Natural killer cell (primary cell): Measurements from ENCODE around the gene SPTLC3. TPM values are rescaled to one million over a fixed set of nuclear protein-coding genes. Genes with fewer than 3 reads are reported as not detected.

ENCODE experiments used
- ATAC-seq, 3 donors: fragments of 150-1000 bp in 2 of 3; fragments of 200-7000 bp in 1 of 3; cut with Tn5 transposase; 1 replicate in 1 of 3; 2 replicates in 2 of 3; pipeline ENCODE4 v1.10.0; 2021; ENCODE audit warnings: mild to moderate bottlenecking in 2 of 3, moderate library complexity in 2 of 3
- DNase-seq, 2 donors: peaks; one replicate each; pipeline versions ENCODE4 v3.0.0 to v3.0.0-alpha.2; 2013 to 2021; ENCODE audit warnings: mixed read lengths in 1 of 2
- H3K27ac ChIP-seq: one replicate; pipeline ENCODE4 v1.5.1; 2013; ENCODE audit warnings: mild to moderate bottlenecking, low read length
- H3K27me3 ChIP-seq: one replicate; pipeline ENCODE4 v1.6.1; 2013; ENCODE audit warnings: low read length; ENCODE audit not compliant: control insufficient read depth, insufficient read depth
- H3K36me3 ChIP-seq: one replicate; pipeline ENCODE4 v1.6.1; 2013; ENCODE audit warnings: low read length; ENCODE audit not compliant: control insufficient read depth, insufficient read depth
- H3K4me1 ChIP-seq: one replicate; pipeline ENCODE4 v1.6.1; 2013; ENCODE audit warnings: low read length; ENCODE audit not compliant: control insufficient read depth, insufficient read depth
- H3K4me3 ChIP-seq: one replicate; pipeline ENCODE4 v1.5.1; 2013; ENCODE audit warnings: low read length
- H3K9me3 ChIP-seq: one replicate; pipeline ENCODE4 v1.6.1; 2013; ENCODE audit warnings: low read length; ENCODE audit not compliant: control insufficient read depth, insufficient read depth
- H3K27ac Mint-ChIP-seq, 2 donors: one replicate each; pipeline ENCODE4 v1.8.0; 2022; ENCODE audit warnings: mild to moderate bottlenecking in 2 of 2, mixed read lengths in 2 of 2, moderate library complexity in 1 of 2
- H3K27me3 Mint-ChIP-seq, 2 donors: one replicate each; pipeline ENCODE4 v1.8.0; 2022; ENCODE audit warnings: low read depth in 2 of 2, mixed read lengths in 2 of 2
- H3K36me3 Mint-ChIP-seq: one replicate; pipeline ENCODE4 v1.8.0; 2022; ENCODE audit warnings: mixed read lengths
- H3K4me1 Mint-ChIP-seq, 2 donors: one replicate each; pipeline ENCODE4 v1.8.0; 2022; ENCODE audit warnings: mixed read lengths in 2 of 2
- H3K4me3 Mint-ChIP-seq: one replicate; pipeline ENCODE4 v1.8.0; 2022; ENCODE audit warnings: mild to moderate bottlenecking, moderate library complexity, mixed read lengths
- H3K9me3 Mint-ChIP-seq, 2 donors: one replicate each; pipeline ENCODE4 v1.8.0; 2022; ENCODE audit warnings: mixed read lengths in 2 of 2
- CTCF ChIP-seq: fragments of 200-600 bp; IDR thresholded peaks from one replicate; pipeline ENCODE4 v1.8.0; 2022; ENCODE audit warnings: antibody characterized with exemption
- WGBS: methylation state at CpG from one replicate; pipeline ENCODE4 v1.1.7; 2013; ENCODE audit warnings: missing lambda C conversion rate; ENCODE audit not compliant: insufficient coverage; 5-methylcytosine and 5-hydroxymethylcytosine counted together
- intact Hi-C: fragments of 100-400 bp; cut with micrococcal nuclease; formaldehyde crosslinking; loops from one replicate; pipeline ENCODE4 v1.14.2; 2022
- total RNA-seq, 4 donors: library from RNA; stranded (reverse); fragments of 120-200 nt in 1 of 4; gene quantifications; one replicate each; pipeline versions ENCODE4 v1.2.3 to v1.2.4, GENCODE V29; 2013 to 2022

SPTLC3 gene
- total RNA-seq, 3 donors from 2014 or later (not counting 1 experiment from before 2014, with no cell fraction given): 1.5 to 4.6 (median 1.9) TPM

GRCh38 chr20:13081877-13082276 lies 73.1 kb downstream of the SPTLC3 start:
- Histone ChIP-seq H3K27ac (no peak overlapping the region), H3K4me1 (no peaks in the 10 kb centered on the region), H3K27me3 (no peaks in the 10 kb centered on the region), H3K36me3 (no peaks in the 10 kb centered on the region), H3K9me3 (no peaks in the 10 kb centered on the region), H3K4me3 (no peak overlapping the region)
- WGBS: 93% methylated on average over 1 of the region's 1 CpG
- ATAC-seq: no peak
- intact Hi-C loops: no loop called here
- Mint-ChIP-seq H3K4me1 (no peaks in the 10 kb centered on the region), H3K27me3 (no peaks in the 10 kb centered on the region), H3K27ac (no peak overlapping the region), H3K9me3 (no peaks in the 10 kb centered on the region), H3K4me3 (no peak overlapping the region), H3K36me3 (no peaks in the 10 kb centered on the region)
- no peak for DNase-seq
- TF ChIP-seq CTCF: no peak

GRCh38 chr20:13082378-13082777 lies 73.6 kb downstream of the SPTLC3 start:
- Histone ChIP-seq H3K4me3 (no peak overlapping the region), H3K27ac (no peak overlapping the region), H3K4me1 (no peaks in the 10 kb centered on the region), H3K36me3 (no peaks in the 10 kb centered on the region), H3K9me3 (no peaks in the 10 kb centered on the region), H3K27me3 (no peaks in the 10 kb centered on the region)
- Mint-ChIP-seq H3K4me3 (no peak overlapping the region), H3K27ac (no peak overlapping the region), H3K9me3 (no peaks in the 10 kb centered on the region), H3K36me3 (no peaks in the 10 kb centered on the region), H3K27me3 (no peaks in the 10 kb centered on the region), H3K4me1 (no peaks in the 10 kb centered on the region)
- TF ChIP-seq CTCF: no peak
- intact Hi-C loops: no loop called here
- DNase-seq: no peak
- no peak for ATAC-seq

- DNase-seq (no peak), ATAC-seq (no peak)
- Mint-ChIP-seq H3K4me1 (no peaks in the 10 kb centered on the region), H3K36me3 (no peaks in the 10 kb centered on the region), H3K27me3 (no peaks in the 10 kb centered on the region), H3K4me3 (no peak overlapping the region), H3K27ac (no peak overlapping the region), H3K9me3 (no peaks in the 10 kb centered on the region)
- H3K4me3 ChIP-seq: no peak overlapping the region
- no peak overlapping the region for H3K27ac ChIP-seq
- no peaks in the 10 kb centered on the region for H3K36me3 ChIP-seq
- no peaks in the 10 kb centered on the region for H3K27me3 ChIP-seq
- no peaks in the 10 kb centered on the region for H3K9me3 ChIP-seq
- 87% methylated on average over 3 of the region's 3 CpGs for WGBS
- no peaks in the 10 kb centered on the region for H3K4me1 ChIP-seq
- intact Hi-C loops: no loop called here
- no peak for TF ChIP-seq CTCF
These were observed 76.5 kb downstream of the SPTLC3 start for GRCh38 chr20:13085275-13085674.

- no peaks in the 10 kb centered on the region for H3K4me1 ChIP-seq
- H3K36me3 ChIP-seq: no peaks in the 10 kb centered on the region
- TF ChIP-seq CTCF: no peak
- 85% methylated on average over 1 of the region's 1 CpG for WGBS
- H3K4me3 ChIP-seq: no peak overlapping the region
- no peak overlapping the region for H3K27ac ChIP-seq
- DNase-seq (no peak), ATAC-seq (no peak)
- H3K36me3 Mint-ChIP-seq: no peaks in the 10 kb centered on the region
- intact Hi-C loops: no loop called here
- H3K27me3 Mint-ChIP-seq: no peaks in the 10 kb centered on the region
- H3K9me3 ChIP-seq: no peaks in the 10 kb centered on the region
- H3K9me3 Mint-ChIP-seq: no peaks in the 10 kb centered on the region
- H3K27me3 ChIP-seq: no peaks in the 10 kb centered on the region
- H3K4me1 Mint-ChIP-seq: no peaks in the 10 kb centered on the region
- H3K4me3 Mint-ChIP-seq: no peak overlapping the region
- H3K27ac Mint-ChIP-seq: no peak overlapping the region
These were observed 81.2 kb downstream of the SPTLC3 start for GRCh38 chr20:13089950-13090469.
